HG03025 (cell line): ENCODE measurements around the gene TTC28.

Experiments used
- ATAC-seq: cut with Tn5 transposase; IDR thresholded peaks from one replicate; pipeline ENCODE4 v1.9.1; 2021; ENCODE audit warnings: mild to moderate bottlenecking, moderate library complexity; ENCODE audit not compliant: unreplicated experiment, low FRiP score

The TTC28 gene

GRCh38 chr22:27986459-27986858, 693.2 kb downstream of the TTC28 start:
- no peak for ATAC-seq

- ATAC-seq: no peak
These were observed 694.0 kb downstream of the TTC28 start for GRCh38 chr22:27985323-27986275.

GRCh38 chr22:27984723-27985122, 694.9 kb downstream of the TTC28 start:
- ATAC-seq: no peak

- no peak for ATAC-seq
These were observed 695.5 kb downstream of the TTC28 start for GRCh38 chr22:27984001-27984695.

GRCh38 chr22:27983361-27983791, 696.3 kb downstream of the TTC28 start:
- ATAC-seq: no peak

GRCh38 chr22:27982630-27983180, 696.9 kb downstream of the TTC28 start:
- ATAC-seq: no peak

GRCh38 chr22:27982106-27982505, 697.5 kb downstream of the TTC28 start:
- ATAC-seq: no peak

- no peak for ATAC-seq
These were observed 699.1 kb downstream of the TTC28 start for GRCh38 chr22:27980424-27981148.

GRCh38 chr22:27978802-27979201, 700.8 kb downstream of the TTC28 start:
- no peak for ATAC-seq

GRCh38 chr22:27978317-27978716, 701.3 kb downstream of the TTC28 start:
- no peak for ATAC-seq

- no peak for ATAC-seq
These were observed 703.1 kb downstream of the TTC28 start for GRCh38 chr22:27976586-27976985.

GRCh38 chr22:27975381-27976013, 704.1 kb downstream of the TTC28 start:
- no peak for ATAC-seq

GRCh38 chr22:27973846-27974245, 705.8 kb downstream of the TTC28 start:
- ATAC-seq: no peak

GRCh38 chr22:27972732-27973698, 706.6 kb downstream of the TTC28 start:
- ATAC-seq: no peak

- no peak for ATAC-seq
These were observed 707.7 kb downstream of the TTC28 start for GRCh38 chr22:27971926-27972325.

GRCh38 chr22:27970596-27971220, 708.9 kb downstream of the TTC28 start:
- ATAC-seq: no peak

GRCh38 chr22:27966168-27967064, 713.2 kb downstream of the TTC28 start:
- ATAC-seq: no peak
